GM18519 (cell line): ENCODE results near the gene PLOD3.

Experiments
- ATAC-seq: cut with Tn5 transposase; IDR thresholded peaks from one replicate; pipeline ENCODE4 v1.9.1; 2021; ENCODE audit warnings: mild to moderate bottlenecking, moderate library complexity; ENCODE audit not compliant: unreplicated experiment, low FRiP score

Gene PLOD3

DNA sequence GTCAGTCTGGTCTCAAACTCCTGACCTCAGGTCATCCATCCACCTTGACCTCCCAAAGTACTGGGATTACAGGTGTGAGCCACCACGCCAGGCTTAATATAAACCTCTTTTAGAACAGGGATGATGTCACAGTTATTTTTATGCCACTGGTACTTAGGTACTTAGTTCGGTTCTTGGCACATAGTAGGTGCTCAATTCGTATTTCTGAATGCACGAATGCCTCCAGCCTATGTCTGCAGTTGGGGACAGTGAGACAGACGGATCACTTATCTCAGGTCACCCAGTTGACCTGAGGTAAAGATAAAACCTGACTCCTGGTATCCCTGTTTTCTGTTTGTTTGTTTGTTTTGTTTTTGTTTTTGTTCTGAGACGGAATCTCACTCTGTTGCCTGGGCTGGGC lies 31.2 kb downstream of the PLOD3 start:
- no peak for ATAC-seq

DNA sequence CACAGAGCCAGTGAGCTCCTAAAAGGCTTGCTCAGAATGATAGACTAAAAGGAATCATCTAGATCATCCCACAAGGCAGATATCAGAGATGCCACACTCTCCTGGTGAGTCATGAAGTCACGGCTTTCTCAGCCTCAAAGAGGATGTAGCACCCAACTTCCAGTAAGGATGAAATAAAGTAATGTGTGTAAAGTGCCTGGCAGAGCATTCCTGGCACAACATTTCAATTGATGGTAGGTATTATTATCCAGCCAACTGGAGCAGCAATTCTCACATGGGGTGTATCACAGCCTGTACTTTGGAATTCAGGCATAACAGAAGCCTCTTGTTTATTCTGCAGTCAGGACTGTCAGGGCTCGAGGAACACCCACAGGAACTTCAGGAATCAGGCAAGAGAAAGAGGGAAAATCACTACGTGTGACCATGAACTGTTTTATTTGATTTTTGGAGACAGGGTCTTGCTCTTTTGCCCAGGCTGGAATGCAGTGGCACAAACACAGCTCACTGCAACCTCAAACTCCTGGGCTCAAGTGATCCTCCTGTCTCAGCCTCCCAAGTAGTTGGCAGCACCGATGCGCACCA lies 32.0 kb downstream of the PLOD3 start:
- ATAC-seq, result no peak

DNA sequence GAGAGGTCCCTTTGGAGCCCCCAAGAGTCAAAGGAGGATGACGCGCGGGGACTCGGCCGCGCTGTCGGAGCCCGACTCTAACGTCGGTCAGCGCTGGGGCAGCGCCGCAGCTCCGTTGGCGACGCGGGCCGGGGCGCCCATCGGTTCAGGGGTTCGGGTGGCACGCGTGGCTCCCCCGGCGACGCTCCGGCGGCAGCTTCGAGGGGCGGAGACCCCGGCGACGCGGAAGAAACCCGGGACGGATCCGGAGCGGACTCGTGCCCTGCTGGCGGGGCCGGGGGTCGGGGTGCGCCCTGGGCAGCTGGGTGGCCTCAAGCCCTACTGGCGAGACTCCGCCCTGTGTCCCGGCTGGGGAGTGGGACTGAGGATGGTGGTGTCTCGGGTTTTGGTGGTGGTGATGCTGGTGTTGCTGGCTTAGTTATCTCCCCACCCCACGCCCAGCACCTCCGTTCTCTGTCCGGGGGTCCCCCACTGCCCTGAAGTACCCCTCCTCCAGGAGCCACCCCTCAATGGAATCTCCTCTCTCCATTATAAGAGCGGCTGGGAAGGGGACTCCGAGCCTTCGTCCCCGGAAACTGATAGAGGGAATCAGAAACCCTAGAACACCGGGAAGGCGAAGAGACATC lies 37.1 kb downstream of the PLOD3 start, which contains the start of gene NAT16:
Gene NAT16 (minus strand): TSS at position 164 of the 626 bp plus-strand sequence. CDS start 5,486 bp downstream, outside the sequence.
- no peak for ATAC-seq

DNA sequence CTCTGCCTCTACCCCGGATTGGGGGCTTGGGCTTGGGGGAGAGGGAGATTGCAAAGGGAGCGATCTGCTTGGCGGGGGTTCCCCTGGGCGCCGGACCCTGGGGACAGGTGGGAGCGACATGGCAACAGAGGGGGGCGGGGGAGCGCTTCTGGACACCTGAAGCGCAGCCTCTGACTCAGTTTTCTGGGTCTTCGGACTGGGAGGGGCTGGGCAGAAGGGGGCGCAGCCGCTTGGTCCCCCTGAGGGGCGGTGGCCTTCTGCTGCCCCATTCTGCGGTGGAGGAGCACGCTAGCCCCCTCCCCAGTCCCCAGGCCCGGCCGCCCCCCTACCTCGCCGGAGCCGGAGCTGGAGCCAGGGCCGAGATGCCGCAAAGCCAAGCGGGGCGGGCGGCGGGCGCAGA lies 37.7 kb downstream of the PLOD3 start:
- no peak for ATAC-seq

DNA sequence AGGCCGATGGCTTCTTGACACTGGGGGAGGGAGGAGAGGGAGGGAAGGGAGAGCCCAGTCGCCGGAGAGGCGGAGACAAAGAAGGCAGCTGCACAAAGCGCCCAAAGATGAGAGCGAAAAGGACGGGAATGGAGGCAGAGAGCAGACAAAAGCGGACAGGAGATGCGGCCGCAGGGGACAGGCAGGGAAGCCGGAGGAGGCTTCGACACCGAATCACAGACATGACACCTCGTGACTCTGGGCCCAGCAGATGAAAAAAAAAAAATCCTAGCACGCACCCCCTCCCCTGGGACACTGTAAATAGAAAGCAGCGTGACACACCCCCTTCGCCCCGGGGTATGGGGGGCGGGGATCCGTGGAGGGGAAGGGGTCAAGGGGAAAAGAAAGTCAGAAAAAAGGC lies 38.3 kb downstream of the PLOD3 start:
- no peak for ATAC-seq

DNA sequence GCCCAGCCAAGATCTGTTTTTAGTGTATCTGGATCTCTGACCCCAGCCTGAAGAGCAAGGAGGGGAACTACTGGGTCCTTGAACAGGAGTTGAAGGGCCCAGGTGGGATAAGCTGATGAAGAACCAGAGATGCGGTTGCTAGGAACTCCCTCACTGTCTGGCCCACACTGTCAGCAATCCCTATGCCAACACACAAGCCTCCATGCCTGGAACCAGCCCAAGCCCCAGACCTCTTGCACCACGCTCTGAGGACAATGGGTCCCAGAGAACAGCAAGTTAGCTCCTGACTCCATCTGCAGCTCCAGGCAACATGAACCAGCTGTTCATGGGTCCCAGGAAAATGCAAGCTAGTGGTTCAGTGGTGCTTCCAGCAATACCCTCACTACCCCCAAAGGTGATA lies 39.7 kb downstream of the PLOD3 start:
- no peak for ATAC-seq

DNA sequence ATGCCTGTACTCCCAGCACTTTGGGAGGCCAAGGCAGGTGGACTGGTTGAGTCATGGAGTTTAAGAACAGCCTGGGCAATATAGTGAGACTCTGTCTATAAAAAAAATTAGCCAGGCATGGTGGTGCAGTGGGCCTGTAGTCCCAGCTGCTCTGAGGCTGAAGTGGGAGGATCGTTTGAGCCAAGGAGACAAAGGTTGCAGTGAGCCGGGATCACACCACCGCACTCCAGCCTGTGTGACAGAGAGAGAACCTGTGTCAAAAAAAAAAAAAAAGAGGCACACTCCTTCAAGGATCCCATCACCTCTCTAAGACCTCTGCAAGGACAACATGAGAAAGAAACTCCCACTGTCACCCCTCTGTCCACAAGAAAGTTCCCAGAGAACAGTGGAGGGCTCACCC lies 41.7 kb downstream of the PLOD3 start:
- ATAC-seq, result no peak

DNA sequence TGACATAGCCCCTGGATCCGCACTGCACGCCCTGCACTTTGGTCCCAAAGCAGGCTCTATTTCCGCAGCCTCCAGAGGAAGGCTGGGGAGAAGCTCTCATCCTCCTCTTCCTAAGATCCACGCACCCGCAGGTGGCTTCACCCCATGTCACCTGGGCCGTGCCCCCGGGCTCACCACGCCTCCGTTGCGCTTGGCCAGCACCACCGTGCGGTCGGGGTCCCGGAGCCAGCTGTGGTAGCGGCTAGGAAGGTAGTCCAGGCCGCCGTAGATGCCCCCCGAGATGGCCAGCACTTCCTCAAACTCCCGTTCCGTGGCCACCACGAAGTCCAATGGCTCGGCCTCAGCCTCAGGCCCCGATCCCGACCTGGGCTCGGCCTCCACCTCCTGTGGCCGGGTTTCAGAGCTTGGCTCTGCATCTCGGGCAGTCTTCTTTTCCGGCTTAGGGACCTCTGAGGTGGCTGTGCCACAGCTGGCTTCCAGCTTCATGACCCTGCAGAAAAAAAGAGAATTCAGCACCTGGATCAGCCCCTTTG lies 43.0 kb downstream of the PLOD3 start:
- no peak for ATAC-seq

DNA sequence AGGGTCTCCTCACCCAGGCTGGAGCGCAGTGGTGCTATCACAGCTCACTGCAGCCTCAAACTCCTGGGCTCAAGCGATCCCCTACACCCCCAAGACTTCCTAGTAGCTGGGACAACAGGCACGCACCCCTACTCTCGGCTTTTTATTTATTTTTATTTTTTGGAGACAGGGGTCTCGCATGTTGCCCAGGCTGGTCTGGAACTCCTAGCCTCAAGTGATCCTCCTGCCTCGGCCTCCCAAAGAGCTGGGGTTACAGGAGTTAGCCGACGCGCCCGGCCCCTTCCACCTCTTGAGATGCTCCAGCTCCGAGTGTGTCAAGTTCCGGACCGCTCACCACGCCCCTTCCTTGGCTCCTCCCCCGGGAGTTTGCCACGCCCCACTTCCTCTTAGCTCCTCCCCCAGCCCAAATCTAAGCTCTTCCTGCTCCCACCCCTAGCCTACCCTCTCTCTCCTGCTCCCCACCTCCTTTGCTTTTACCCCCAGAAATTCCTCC lies 43.6 kb downstream of the PLOD3 start:
- ATAC-seq, result no peak

DNA sequence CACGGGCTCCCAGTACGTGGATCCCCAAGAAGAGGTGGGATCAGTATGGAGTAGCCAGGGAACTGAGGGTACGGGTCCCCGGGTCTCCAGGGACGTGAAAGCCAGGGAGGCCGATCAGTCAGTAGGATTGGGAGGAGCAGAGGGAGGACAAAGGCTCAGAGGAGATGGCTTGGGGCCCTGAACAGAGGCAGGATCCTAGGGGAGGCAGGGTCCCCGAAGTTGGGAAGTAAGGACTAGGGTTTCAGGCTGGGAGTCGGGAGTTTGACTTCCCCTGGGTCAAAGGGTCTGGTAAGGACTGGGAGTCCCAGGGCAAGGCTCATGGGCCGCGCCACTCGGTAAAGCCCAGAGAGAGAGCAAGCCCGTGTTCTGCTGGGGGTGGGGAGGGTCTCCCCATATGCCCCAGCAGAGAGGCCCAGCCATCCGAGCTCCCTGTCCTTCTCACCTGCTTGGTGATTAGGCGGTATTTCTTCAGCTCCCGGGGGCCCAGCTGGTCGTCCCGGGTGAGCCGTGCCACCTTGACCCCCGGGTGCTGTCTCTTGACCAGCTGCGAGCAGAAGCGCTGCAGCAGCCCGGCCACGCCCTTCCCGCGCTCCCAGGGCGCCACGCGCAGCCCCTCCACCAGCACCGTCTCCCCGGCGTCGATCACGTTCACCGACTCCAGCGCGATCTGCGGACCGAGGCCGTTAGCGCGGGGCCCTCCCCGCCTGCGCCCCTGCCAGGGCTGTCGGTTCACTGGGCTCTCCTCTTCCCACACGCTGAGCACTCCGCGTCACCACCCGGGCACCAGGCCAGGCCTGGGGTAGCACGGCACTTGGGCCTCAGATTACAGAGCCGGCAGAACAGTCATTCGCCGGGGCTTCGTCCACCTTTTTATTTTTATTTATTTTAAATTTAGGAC lies 44.3 kb downstream of the PLOD3 start:
- ATAC-seq, result no peak

DNA sequence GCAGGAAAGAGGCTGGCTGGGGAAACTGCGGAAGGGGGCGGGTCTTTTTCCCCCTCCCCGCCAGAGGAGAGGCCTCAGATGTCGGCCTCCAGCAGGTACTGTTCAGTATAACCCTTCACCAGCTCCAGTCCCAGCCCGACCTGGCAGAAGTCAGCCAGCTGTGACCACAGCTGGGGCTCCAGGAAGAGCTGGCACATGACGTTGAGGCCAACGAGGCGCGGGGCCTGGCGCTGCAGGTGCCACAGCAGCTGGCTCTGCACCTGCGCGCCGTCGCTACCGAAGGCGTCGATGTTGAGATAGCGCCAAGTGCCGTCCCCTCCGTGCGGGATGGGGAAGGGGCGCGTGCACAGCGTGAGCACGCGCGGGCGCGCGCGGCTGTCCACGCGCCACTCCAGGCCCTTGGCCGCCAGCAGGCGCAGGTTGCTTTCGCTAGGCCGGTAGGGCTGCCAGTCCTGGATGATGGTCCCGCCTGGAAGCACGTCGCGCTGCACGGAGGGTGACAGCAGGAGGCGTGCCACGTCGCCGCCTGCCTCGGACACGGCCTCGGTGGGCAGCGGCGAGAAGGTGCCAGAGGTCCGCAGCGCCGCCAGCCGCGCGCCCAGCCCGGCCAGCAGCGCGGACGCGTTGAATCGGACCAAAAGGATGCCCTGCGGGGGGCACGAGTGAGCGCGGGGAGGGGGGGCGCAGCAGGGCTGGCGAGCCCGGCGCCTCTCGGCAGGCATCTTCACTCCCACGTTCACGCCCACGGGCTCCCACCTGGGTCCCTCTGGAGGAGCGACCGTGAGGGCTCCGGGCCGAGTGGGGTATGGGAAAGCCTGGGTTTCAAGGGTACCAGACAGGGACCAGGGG lies 45.2 kb downstream of the PLOD3 start:
- no peak for ATAC-seq

DNA sequence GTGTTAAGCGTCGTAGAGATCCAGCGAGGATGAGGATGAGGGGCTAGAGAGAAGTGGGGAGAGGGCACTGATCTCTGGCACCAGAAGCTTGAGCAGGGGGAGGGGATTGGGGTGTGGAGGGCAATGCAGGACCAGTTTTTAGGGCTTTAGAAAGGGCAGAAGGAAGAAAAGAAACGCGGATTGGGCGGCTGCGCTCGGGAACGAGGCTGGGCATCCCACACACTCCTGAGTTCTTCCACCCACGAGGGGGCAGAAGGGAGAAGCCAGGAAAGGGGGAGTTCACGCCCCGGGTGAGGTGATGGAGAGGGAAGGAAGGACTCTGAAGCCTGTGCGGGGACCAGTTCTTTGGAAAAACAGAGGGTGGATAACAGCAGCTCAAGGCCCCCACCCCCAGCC lies 45.9 kb downstream of the PLOD3 start:
- no peak for ATAC-seq

DNA sequence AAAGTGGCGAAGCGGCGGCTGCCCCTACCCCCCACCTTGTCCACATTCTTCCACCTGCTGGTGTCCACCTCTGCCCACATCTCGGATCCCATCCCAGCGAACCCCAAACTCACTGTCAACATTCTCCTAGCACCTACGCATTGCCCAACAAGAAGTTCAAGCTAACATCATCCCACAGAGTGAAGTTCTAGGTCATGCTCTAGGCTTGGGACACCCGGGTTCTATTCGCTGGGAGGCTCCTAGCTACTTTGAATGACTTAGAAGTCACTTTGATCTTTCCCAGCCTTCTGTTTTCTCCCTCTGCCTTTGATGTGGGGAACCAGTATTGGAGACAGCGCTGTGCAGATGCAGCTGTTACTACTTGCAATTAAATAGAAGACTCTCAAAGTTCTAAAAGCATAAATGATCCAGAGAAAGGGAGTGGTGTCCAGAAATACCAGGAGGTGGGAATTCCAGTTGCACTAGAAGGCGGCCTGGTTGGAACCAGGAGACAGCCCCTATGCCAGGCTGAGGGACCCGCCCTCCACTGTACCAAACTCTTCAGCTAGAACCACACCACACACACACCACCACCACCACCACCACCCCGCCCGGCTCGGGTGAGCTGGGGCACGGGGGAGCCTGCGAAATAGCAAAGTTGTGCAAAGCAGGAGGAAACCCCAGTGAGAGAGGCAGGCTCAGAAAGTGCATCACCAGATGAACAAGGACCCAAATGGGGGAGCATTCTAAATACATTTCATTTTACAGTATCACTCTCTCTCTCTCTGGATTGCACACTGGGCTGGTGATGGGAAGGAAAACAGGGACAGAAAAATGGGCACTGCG lies 46.6 kb downstream of the PLOD3 start:
- ATAC-seq, result no peak

DNA sequence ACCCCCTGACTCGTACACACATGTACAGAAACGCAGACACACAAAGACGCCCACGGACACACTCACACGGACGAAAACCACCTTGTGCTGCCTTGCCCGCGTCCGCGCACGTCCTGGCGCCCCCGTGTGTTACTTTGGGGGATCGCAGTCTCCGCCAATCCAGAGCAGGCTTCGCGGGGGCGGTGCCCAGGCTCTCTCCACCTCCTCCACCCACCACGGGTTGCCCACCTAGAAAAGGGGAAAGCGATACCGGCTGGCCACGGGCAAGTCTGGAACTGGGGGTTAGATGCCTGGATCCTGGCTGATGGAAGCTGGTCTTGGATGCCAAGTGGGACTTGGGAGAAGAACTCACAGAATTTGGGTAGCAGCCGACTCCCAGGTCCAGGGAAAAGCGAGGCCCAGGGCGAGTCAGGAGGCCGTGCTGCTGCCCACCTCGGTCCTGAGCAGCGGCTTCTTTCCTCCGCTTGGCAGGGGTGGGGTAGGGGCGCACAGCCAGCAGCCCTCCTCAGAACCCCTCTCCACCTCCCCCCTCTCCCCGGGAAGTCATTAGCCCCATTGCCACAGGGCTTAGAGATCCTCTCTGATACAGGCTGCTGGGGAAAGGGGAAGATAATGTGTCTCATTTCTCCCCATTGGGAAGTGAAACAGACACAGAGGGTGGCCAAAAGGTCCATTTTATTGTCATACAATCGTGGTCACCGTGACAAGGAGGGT lies 47.4 kb downstream of the PLOD3 start:
- ATAC-seq, result no peak

DNA sequence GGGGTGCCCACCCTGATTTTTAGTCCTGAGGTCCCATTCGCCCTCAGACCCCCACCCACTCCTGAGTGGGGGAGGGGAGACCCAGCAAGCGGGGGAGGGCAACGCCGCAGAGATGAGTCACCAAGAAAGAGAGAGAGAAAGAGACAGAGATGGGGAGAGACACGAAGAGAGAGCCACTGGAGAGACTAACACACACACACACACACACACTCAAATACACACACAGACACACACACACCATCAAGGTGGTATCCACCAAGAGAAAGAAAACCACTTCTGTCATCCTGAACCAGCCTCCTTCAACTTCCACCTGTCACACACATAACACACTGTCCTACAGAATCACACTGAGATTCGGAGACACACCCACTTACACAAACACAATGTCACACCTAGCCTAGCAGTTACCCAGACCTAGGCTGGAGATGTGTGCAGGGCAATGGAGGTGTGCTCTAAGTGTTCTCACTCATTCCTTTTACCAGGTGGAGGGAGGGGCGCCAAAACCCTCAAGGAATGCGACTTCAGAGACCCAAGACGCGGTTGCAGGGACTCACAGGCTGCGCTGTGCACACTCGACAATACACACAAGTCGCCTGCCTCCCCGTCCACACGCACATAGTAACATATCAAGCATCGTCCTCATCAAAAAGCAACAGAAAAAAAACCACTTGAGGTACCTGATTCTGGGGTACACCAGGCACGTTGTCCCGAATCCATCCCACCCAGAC lies 48.1 kb downstream of the PLOD3 start:
- ATAC-seq, result no peak

DNA sequence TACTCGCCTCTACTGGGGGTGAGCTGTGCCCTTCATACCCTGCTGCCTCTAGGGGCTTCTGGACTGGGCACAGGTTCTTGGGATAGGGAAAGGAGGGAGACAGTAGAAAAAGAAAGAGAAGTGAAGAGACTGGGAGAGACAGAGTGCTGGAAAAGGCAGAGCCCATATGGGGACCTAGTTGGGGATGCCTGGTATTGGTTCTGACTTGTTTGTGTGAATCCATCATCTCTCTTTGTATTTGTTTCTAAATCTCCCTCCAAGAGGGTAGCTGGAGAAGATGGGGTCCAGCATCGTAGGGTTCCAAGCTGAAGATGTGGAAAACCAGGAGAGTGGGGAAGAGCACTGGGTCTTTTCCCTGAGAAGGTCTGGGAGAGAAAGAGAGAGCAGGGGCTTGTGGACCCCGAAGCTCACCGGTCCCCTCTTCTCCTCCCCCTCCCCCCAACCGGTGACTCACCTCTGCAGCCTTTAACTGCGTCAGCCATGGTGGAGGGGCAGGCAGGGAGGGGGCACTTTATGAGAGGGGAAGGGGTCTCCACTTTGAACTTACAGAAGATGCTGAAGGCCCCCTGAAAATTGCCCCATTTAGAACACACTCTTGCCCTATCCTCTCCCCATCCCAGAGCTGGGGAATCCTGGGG lies 48.9 kb downstream of the PLOD3 start:
- no peak for ATAC-seq

DNA sequence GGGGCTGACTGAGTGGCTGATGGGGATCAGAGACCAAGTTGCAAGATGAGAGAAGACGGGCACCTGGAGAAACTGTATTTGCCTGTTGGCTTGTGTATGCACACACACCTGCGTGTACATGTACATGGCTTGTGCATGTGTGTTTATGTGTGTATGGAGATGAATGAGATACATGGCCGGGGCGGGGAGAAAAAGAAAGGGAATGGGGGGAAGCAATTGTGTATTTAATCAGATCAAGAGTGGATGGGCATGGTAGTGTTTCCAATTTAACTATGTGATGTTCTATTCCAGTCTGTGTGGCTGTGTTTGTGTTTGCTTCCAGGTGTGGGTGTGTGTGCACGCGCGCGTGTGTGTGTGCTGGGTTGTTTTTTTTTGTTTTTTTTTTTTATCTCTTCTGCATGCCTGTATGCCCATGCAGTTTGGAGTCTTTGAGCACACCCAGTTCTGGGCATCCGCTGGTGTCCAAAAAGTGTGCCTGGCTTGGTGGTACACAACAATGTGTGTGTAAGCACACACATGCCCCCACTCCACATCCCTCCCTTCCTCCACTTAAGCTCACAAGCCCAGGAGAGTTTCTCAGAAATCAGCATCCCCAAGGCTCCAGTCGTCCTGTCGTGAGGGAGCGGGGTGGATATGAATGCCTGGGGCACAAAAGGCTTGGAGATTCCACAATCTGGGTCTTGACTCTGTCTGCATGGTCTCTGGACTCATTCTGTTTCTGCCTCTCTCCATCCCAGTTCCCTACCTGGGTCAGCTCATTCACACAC lies 49.6 kb downstream of the PLOD3 start:
- ATAC-seq, result no peak
